ENCODE results near the gene FIZ1. TPM values are rescaled to one million over a fixed set of nuclear protein-coding genes. Genes with fewer than 3 reads are reported as not detected.

Gene FIZ1
- total and polyA plus RNA-seq, 2 of the 4 experiments (the other 2 are of a cell fraction): 1.3 to 5.9 TPM

GRCh38 chr19:55611300-55611982 is 12.1 kb upstream of the FIZ1 start:
- intact Hi-C loops (cut with micrococcal nuclease): no loop called here
- H3K9me1 ChIP-seq (ENCODE audit: insufficient read depth, low read length): peaks cover 9% of the 10 kb centered on the region; the same call in 1 of the 2 replicates

More at GRCh38 chr19:55611300-55611982, 12.1 kb upstream of the FIZ1 start:
- in situ Hi-C loops (cut with MboI; ENCODE audit: low sequenced_read_pairs) (no loop called here), dilution Hi-C loops (cut with HindIII; ENCODE audit: low sequenced_read_pairs, unreplicated experiment) (no loop called here)
- Histone ChIP-seq H3K4me2 (ENCODE audit: low read depth, low read length) (no peak overlapping the region), H2BK120ac (ENCODE audit: low read depth, low read length) (no peak overlapping the region), H2BK15ac (ENCODE audit: low read depth, low read length) (no peak overlapping the region), H2BK20ac (ENCODE audit: low read depth, low read length) (no peak overlapping the region), H3K4ac (ENCODE audit: low read depth, low read length) (no peak overlapping the region), H3K27me3 (ENCODE audit: control insufficient read depth, insufficient read depth, low read length) (no peaks in the 10 kb centered on the region), H4K20me1 (ENCODE audit: insufficient read depth, low read length) (peaks cover 33% of the 10 kb centered on the region), H3K23ac (ENCODE audit: low read depth, low read length) (no peak overlapping the region), H3K4me1 (ENCODE audit: control insufficient read depth, insufficient read depth, low read length) (peaks cover 4% of the 10 kb centered on the region; the same call in 1 of the 2 replicates), H2AK5ac (ENCODE audit: low read depth, low read length) (no peak overlapping the region), H2AFZ (replicated peaks; ENCODE audit: low read length, poor library complexity) (no peak overlapping the region), H3K4me3 (ENCODE audit: insufficient read depth, low read depth, low read length) (no peak overlapping the region), H3K56ac (ENCODE audit: extremely low read depth, insufficient read depth, low read length) (no peak overlapping the region), H3K9ac (ENCODE audit: low read depth, low read length) (no peak overlapping the region), H3K9me3 (ENCODE audit: control insufficient read depth, insufficient read depth, low read length) (peaks cover 5% of the 10 kb centered on the region; the same call in 1 of the 2 replicates), H4K5ac (ENCODE audit: low read depth, low read length) (no peak overlapping the region), H3K36me3 (ENCODE audit: control insufficient read depth, insufficient read depth, low read length) (peaks cover 39% of the 10 kb centered on the region), H2AK9ac (replicated peaks; ENCODE audit: low read depth, low read length, poor library complexity) (peak overlapping the region; percentile 55), H4K91ac (ENCODE audit: insufficient read depth, low read depth, low read length) (no peak overlapping the region), H3K14ac (replicated peaks; ENCODE audit: low read depth, low read length) (no peak overlapping the region), H2BK5ac (ENCODE audit: low read depth, low read length, poor library complexity, severe bottlenecking) (no peak overlapping the region), H3K79me1 (ENCODE audit: low read depth in 1 of 2, low read length in 2 of 2) (peaks cover 44 to 67% of the 10 kb centered on the region in 2 experiments), H3K18ac (ENCODE audit: low read depth, low read length) (no peak overlapping the region), H3K27ac (ENCODE audit: insufficient read depth, low read length) (no peak overlapping the region), H4K8ac (ENCODE audit: low read depth in 2 of 2, low read length in 2 of 2) (no peak overlapping the region)
- no peak for DNase-seq
- no TSS peak for BruUV-seq (replicated peaks)
- 89% methylated on average over 5 of the region's 15 CpGs; no CpG with 5 or more reads in 1 of the 2 experiments for WGBS, 2 experiments (ENCODE audit: extremely low coverage in 2 of 2, insufficient read length in 1 of 2)
- CTCF ChIA-PET: interaction anchor here (0.5 to 0.6 kb wide), 2 partner anchors 96 to 121 kb away, joined by 3 to 7 read pairs; no protein-coding TSS in a partner anchor
- POLR2A ChIA-PET (ENCODE audit: unreplicated experiment): no interaction called here
- TF ChIP-seq RAD21 (IDR thresholded peaks at IDR 0.05; ENCODE audit: low read length) (no peak), BHLHE40 (IDR thresholded peaks at IDR 0.05; ENCODE audit: low read depth, low read length) (no peak), MAFK (IDR thresholded peaks at IDR 0.05; ENCODE audit: low read depth, low read length) (no peak), CHD1 (IDR thresholded peaks at IDR 0.05; ENCODE audit: low read depth, low read length) (no peak), POLR2A (IDR thresholded peaks at IDR 0.05; ENCODE audit: low read depth, low read length) (no peak), CEBPB (IDR thresholded peaks at IDR 0.05; ENCODE audit: low read depth, low read length) (no peak), NFE2L2 (IDR thresholded peaks at IDR 0.05; ENCODE audit: low read depth, low read length) (no peak), MXI1 (IDR thresholded peaks at IDR 0.05; ENCODE audit: borderline replicate concordance, low read depth, low read length) (no peak), RFX5 (IDR thresholded peaks at IDR 0.05; ENCODE audit: low read depth, low read length) (no peak)
- no peak for ATAC-seq (ENCODE audit: low read depth)
